CD14-positive monocyte (primary cell): ENCODE measurements around the gene LRRC4C. TPM values are rescaled to one million over a fixed set of nuclear protein-coding genes. Genes with fewer than 3 reads are reported as not detected.

Source experiments
- DNase-seq, 3 donors: peaks; one replicate each; pipeline ENCODE4 v3.0.0-alpha.2; 2011 to 2022
- H2AFZ ChIP-seq: 2 replicates; pipeline ENCODE4 v1.6.0; 2012; ENCODE audit warnings: mild to moderate bottlenecking, low read depth, low read length, inconsistent platforms; ENCODE audit not compliant: insufficient read depth, poor library complexity, severe bottlenecking
- H3K27ac ChIP-seq, 2 donors: 1 replicate in 1 of 2; 2 replicates in 1 of 2; pipeline ENCODE4 v1.5.1; 2012 to 2013; ENCODE audit warnings: low read length in 2 of 2, control low read depth in 1 of 2, inconsistent platforms in 1 of 2, low read depth in 1 of 2, mild to moderate bottlenecking in 1 of 2
- H3K27me3 ChIP-seq, 2 donors: one replicate each; pipeline versions ENCODE4 v1.6.0 to v1.6.1; 2011 to 2013; ENCODE audit warnings: low read length in 2 of 2; ENCODE audit not compliant: control insufficient read depth in 2 of 2, insufficient read depth in 2 of 2
- H3K36me3 ChIP-seq, 2 donors: replicated peaks in 1 of 2; 1 replicate in 1 of 2; 2 replicates in 1 of 2; pipeline versions ENCODE4 v1.5.1 to v1.6.1; 2012 to 2013; ENCODE audit warnings: low read length in 2 of 2, control low read depth in 1 of 2, inconsistent platforms in 1 of 2, mild to moderate bottlenecking in 1 of 2; ENCODE audit not compliant: insufficient read depth in 2 of 2, control insufficient read depth in 1 of 2
- H3K4me1 ChIP-seq, 2 donors: 1 replicate in 1 of 2; 2 replicates in 1 of 2; pipeline versions ENCODE4 v1.5.1 to v1.6.1; 2012 to 2013; ENCODE audit warnings: low read length in 2 of 2, control low read depth in 1 of 2, inconsistent platforms in 1 of 2, mild to moderate bottlenecking in 1 of 2, moderate library complexity in 1 of 2; ENCODE audit not compliant: insufficient read depth in 2 of 2, control insufficient read depth in 1 of 2
- H3K4me2 ChIP-seq: replicated peaks from 2 replicates; pipeline ENCODE3; 2012; ENCODE audit warnings: low read length, moderate library complexity, mild to moderate bottlenecking; ENCODE audit not compliant: poor library complexity, severe bottlenecking; ENCODE audit errors: extremely low read depth
- H3K4me3 ChIP-seq, 3 experiments: fragments of 200-600 bp in 1 of 3; sonication (generic) in 1 of 3; replicated peaks in 1 of 3; 1 replicate in 2 of 3; 2 replicates in 1 of 3; pipeline ENCODE4 v1.5.1; 2011 to 2013; ENCODE audit warnings: low read length in 3 of 3, mild to moderate bottlenecking in 3 of 3, control low read depth in 2 of 3, low read depth in 2 of 3, inconsistent platforms in 1 of 3, moderate library complexity in 1 of 3
- H3K79me2 ChIP-seq: 2 replicates; pipeline ENCODE4 v1.6.0; 2012; ENCODE audit warnings: mild to moderate bottlenecking, control low read depth, inconsistent platforms, low read length, moderate library complexity; ENCODE audit not compliant: insufficient read depth
- H3K9ac ChIP-seq: 2 replicates; pipeline ENCODE4 v1.6.0; 2017; ENCODE audit warnings: low read length, mild to moderate bottlenecking; ENCODE audit not compliant: insufficient read depth, poor library complexity, severe bottlenecking
- H3K9me3 ChIP-seq, 2 donors: replicated peaks in 1 of 2; 1 replicate in 1 of 2; 2 replicates in 1 of 2; pipeline versions ENCODE4 v1.5.1 to v1.6.1; 2012 to 2013; ENCODE audit warnings: low read length in 2 of 2, control low read depth in 1 of 2; ENCODE audit not compliant: control insufficient read depth in 1 of 2, insufficient read depth in 1 of 2
- H4K20me1 ChIP-seq: 2 replicates; pipeline ENCODE4 v1.6.0; 2012; ENCODE audit warnings: mild to moderate bottlenecking, low read length, control low read depth, moderate library complexity; ENCODE audit not compliant: insufficient read depth
- H3K27ac Mint-ChIP-seq, 7 donors: one replicate each; pipeline ENCODE4 v1.8.0; 2020; ENCODE audit warnings: mild to moderate bottlenecking in 7 of 7, mixed read lengths in 7 of 7, moderate library complexity in 6 of 7, inconsistent platforms in 2 of 7
- H3K27me3 Mint-ChIP-seq, 3 donors: one replicate each; pipeline ENCODE4 v1.8.0; 2021 to 2022; ENCODE audit warnings: low read depth in 3 of 3, mild to moderate bottlenecking in 3 of 3, mixed read lengths in 3 of 3, moderate library complexity in 3 of 3, inconsistent platforms in 1 of 3
- H3K36me3 Mint-ChIP-seq, 2 donors: one replicate each; pipeline ENCODE4 v1.8.0; 2020; ENCODE audit warnings: mixed read lengths in 2 of 2, inconsistent platforms in 1 of 2, mild to moderate bottlenecking in 1 of 2
- H3K4me1 Mint-ChIP-seq: one replicate; pipeline ENCODE4 v1.8.0; 2020; ENCODE audit warnings: mild to moderate bottlenecking, mixed read lengths
- H3K4me3 Mint-ChIP-seq, 2 donors: one replicate each; pipeline ENCODE4 v1.8.0; 2020; ENCODE audit warnings: mild to moderate bottlenecking in 2 of 2, mixed read lengths in 2 of 2, moderate library complexity in 1 of 2
- H3K9me3 Mint-ChIP-seq, 7 donors: one replicate each; pipeline ENCODE4 v1.8.0; 2020 to 2022; ENCODE audit warnings: mixed read lengths in 7 of 7, mild to moderate bottlenecking in 6 of 7, moderate library complexity in 6 of 7, inconsistent platforms in 2 of 7
- WGBS: methylation state at CpG from one replicate; pipeline ENCODE4 v1.1.5; 2013; ENCODE audit warnings: missing lambda C conversion rate; ENCODE audit not compliant: insufficient coverage; 5-methylcytosine and 5-hydroxymethylcytosine counted together
- intact Hi-C, 2 donors: fragments of 100-400 bp; cut with micrococcal nuclease; formaldehyde crosslinking; loops; one replicate each; pipeline versions ENCODE4 v1.15.0 to v1.15.1; 2023
- polyA plus RNA-seq, 3 donors: library from polyadenylated mRNA; depleted of rRNA in 1 of 3; unstranded in 2 of 3; stranded (reverse) in 1 of 3; fragments of 300-500 nt in 2 of 3; fragments of >200 nt in 1 of 3; fragmentation: Illumina TruSeq in 2 of 3; gene quantifications; 1 replicate in 2 of 3; 2 replicates in 1 of 3; pipeline ENCODE4 v1.2.3, GENCODE V29; 2012 to 2021
- TF ChIP-seq, protein P1 (sequence below): fragments of 200-600 bp; IDR thresholded peaks from one replicate; pipeline ENCODE4 v1.8.0; 2022; ENCODE audit warnings: antibody characterized with exemption, mild to moderate bottlenecking

LRRC4C gene
- polyA plus RNA-seq, 3 donors, result not detected

DNA sequence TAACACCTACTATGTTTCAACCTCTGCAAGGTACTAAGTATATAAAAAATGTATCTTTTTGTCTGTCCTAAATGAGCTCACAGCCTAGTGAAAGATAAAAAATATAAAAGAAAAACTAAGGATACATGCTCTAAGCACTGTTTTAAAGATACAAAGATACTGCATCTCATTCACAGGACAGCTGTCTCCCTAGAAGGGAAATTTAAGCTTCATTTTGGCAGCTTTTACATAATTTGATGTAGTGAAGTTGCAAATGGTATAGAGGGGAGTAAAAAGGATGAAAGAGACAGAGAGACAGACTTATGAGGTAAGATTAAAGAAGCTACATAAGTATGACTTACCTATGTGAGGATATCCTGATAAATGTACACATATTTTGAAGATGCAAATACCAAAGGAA, 53.6 kb downstream of the LRRC4C start:
- H3K27me3 Mint-ChIP-seq, result no peaks in the 10 kb centered on the region
- H2AFZ ChIP-seq, result no peak overlapping the region
- no peak overlapping the region for H3K4me3 Mint-ChIP-seq
- H3K36me3 Mint-ChIP-seq, result no peaks in the 10 kb centered on the region
- H3K27me3 ChIP-seq, result no peaks in the 10 kb centered on the region
- no peaks in the 10 kb centered on the region for H4K20me1 ChIP-seq
- H3K9me3 ChIP-seq, result no peaks in the 10 kb centered on the region
- intact Hi-C loops, result no loop called here
- H3K4me2 ChIP-seq, result no peak overlapping the region
- H3K79me2 ChIP-seq, result no peaks in the 10 kb centered on the region
- TF ChIP-seq, protein P1, sequence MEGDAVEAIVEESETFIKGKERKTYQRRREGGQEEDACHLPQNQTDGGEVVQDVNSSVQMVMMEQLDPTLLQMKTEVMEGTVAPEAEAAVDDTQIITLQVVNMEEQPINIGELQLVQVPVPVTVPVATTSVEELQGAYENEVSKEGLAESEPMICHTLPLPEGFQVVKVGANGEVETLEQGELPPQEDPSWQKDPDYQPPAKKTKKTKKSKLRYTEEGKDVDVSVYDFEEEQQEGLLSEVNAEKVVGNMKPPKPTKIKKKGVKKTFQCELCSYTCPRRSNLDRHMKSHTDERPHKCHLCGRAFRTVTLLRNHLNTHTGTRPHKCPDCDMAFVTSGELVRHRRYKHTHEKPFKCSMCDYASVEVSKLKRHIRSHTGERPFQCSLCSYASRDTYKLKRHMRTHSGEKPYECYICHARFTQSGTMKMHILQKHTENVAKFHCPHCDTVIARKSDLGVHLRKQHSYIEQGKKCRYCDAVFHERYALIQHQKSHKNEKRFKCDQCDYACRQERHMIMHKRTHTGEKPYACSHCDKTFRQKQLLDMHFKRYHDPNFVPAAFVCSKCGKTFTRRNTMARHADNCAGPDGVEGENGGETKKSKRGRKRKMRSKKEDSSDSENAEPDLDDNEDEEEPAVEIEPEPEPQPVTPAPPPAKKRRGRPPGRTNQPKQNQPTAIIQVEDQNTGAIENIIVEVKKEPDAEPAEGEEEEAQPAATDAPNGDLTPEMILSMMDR, result no peak
- no peaks in the 10 kb centered on the region for H3K9me3 Mint-ChIP-seq
- H3K27ac ChIP-seq, result no peak overlapping the region
- no peak overlapping the region for H3K4me3 ChIP-seq
- H3K27ac Mint-ChIP-seq, result no peak overlapping the region
- no peaks in the 10 kb centered on the region for H3K4me1 ChIP-seq
- no peak for DNase-seq
- no peaks in the 10 kb centered on the region for H3K36me3 ChIP-seq
- H3K9ac ChIP-seq, result no peak overlapping the region
- H3K4me1 Mint-ChIP-seq, result no peaks in the 10 kb centered on the region

GRCh38 chr11:41404109-41404508, 55.3 kb downstream of the LRRC4C start:
- no peaks in the 10 kb centered on the region for H3K4me1 ChIP-seq
- no peaks in the 10 kb centered on the region for H3K36me3 ChIP-seq
- TF ChIP-seq, protein P1, result no peak
- Mint-ChIP-seq H3K9me3 (no peaks in the 10 kb centered on the region), H3K4me3 (no peak overlapping the region), H3K27ac (no peak overlapping the region), H3K36me3 (no peaks in the 10 kb centered on the region), H3K27me3 (no peaks in the 10 kb centered on the region), H3K4me1 (no peaks in the 10 kb centered on the region)
- H3K27me3 ChIP-seq, result no peaks in the 10 kb centered on the region
- H3K9ac ChIP-seq, result no peak overlapping the region
- no peak overlapping the region for H3K4me3 ChIP-seq
- DNase-seq, result no peak
- H4K20me1 ChIP-seq, result no peaks in the 10 kb centered on the region
- no peaks in the 10 kb centered on the region for H3K79me2 ChIP-seq
- no peak overlapping the region for H2AFZ ChIP-seq
- H3K9me3 ChIP-seq, result no peaks in the 10 kb centered on the region
- no peak overlapping the region for H3K4me2 ChIP-seq
- no CpG with 5 or more reads among the region's 2 CpGs for WGBS
- H3K27ac ChIP-seq, result no peak overlapping the region
- intact Hi-C loops, result no loop called here
